NCI-H2107 treated with DMSO at 0.1 percent for 48 hours (cell line): ENCODE results near the gene SLC39A11.

ENCODE experiments used
- DNase-seq: peaks from one replicate; lab custom pipeline; 2025; ENCODE audit not compliant: unreplicated experiment; lab: John Stamatoyannopoulos, UW

SLC39A11 gene

GRCh38 chr17:72984145-72984925 is 108.2 kb downstream of the SLC39A11 start:
- DNase-seq: no peak

DNA sequence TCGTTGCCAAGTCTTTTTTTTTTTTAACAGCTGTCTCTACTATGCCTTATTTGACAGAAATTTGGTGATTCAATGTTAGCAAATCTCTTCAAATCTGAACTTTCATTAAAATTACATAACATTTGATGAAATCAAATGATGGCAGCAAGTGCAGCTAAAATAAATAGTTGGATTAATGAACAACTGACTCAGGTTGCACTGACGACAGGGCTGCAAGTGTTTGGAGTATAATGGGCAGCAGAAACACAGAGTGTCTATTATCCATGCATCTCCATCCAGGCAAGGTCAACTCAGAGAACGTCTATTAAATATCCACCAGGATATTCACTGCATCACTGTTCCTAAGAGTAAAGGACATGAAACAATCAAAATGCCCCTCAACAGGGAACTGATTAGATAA is 109.8 kb downstream of the SLC39A11 start:
- no peak for DNase-seq

DNA sequence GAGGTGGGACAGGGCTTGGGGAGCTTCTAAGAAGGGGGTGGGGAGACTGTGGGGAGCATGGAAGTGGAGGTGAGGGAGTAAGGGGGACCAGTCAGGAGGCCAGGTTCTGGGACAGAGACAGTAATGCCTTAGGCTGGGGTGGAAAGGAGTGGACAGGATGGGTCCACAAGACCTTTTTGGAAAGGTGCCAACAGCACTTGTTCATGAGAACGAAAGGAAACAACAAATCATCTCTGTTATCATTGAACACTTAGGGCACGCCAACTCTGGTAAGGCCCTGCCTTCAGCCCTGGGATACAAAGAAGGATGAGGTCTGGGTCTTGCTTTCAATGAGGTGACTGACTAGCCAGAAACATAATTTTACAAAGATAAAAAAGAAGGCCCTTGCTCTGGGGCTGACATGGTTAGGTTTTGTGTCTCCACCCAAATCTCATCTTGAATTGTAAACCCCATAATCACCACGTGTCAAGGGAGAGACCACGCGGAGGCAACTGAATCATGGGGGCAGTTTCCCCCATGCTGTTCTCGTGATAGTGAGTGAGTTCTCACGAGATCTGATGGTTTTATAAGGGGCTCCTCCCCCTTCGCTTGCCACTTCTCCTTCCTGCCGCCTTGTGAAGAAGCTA is 113.8 kb downstream of the SLC39A11 start:
- no peak for DNase-seq

DNA sequence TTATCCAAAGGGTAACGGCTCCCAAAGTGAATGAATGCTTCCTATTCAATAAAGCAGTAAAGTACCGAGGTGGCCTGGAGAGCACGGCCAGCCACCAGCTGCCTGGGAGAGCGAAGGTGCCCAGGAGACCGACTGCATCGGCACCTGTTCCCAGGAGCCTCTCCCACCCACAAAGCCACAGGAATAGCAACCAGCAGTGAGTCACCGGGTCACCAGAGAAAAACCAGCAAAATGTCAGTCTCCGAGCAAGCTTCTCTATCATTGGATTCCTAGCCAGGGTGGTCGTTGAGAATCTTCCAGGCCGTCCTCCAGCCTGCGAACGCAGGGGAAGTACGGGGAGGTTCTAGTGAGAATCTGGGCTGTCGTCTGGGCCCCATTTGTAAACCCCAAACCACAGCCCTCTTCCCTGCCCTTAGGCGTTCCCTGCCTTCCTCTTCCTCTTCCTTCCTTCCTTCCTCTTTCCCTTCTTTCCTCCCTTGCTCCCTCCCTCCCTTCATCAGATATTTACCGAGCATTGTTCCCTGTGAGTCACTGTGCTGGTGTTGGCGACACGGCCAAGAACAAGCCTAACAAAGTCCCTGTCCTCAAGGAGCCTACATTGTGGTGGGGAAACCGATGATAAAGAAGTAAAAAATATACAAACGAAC is 114.6 kb downstream of the SLC39A11 start:
- peak; percentile 79 for DNase-seq

DNA sequence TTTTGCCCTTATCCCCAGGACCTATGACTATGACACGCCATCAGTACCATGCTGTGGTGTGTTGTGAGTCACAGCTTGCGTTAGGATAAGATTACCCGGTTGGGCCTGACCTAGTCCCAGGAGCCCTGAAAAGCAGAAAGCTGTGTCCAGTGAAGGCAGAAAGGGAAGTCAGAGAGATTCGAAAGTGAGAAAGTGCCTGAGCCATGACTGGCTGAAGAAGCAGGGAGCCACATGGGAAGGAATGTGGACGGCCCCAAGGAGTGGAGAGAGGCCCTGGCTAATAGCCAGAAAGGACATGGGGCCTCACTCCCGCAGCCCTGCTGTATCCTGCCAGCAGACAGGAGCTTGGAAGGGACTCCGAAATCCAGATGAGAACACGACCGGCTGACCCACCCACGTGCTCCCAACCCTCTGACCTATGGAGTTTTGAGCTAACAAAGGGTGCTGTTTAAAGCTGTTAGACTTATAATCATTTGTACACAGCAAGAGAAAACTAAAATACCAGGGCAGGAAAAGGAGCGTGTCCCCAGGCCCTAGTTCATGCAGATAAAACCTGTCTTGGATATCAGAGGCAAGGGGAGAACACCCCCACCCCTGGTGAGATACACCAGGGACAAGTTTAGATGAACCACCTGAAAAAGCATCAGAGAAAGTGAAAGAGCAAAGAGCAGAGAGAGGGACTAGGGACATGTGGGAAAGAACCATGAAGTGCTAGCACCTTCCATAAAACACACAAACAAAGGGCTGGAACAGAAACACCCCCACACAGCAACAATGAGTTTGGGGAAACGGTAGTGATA is 115.3 kb downstream of the SLC39A11 start:
- DNase-seq: peak; percentile 79

- no peak for DNase-seq
Observed at GRCh38 chr17:72975509-72975908, 117.0 kb downstream of the SLC39A11 start.

DNA sequence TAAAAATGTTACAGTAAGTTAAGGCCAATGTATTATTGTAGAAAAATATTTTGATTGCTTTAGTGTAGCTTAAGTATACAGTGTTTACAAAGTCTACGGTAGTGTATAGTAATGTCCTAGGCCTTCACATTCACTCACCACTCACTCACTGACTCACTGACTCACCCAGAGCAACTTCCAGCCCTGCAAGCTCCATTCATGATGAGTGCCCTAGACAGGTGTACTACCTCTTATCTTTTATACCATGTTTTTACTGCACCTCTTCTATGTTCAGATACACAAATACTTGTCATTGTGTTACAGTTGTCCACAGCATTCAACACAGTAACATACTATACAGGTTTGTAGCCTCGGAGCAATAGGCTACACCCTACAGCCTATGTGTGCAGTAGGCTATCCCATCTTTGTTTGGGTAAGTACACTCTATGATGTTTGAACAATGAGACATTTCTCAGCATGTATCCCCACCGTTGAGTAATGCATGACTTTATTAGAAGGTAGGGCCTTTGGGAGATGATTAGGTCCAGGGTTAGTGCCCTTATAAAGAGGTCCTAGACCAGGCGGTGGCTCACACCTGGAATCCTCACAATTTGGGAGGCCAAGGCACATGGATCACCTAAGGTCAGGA is 117.8 kb downstream of the SLC39A11 start:
- DNase-seq: no peak

GRCh38 chr17:72972263-72972951 is 120.1 kb downstream of the SLC39A11 start:
- no peak for DNase-seq

GRCh38 chr17:72971226-72971880 is 121.1 kb downstream of the SLC39A11 start:
- DNase-seq: no peak

- DNase-seq: no peak
Observed at GRCh38 chr17:72970797-72971196, 121.7 kb downstream of the SLC39A11 start.

GRCh38 chr17:72970246-72970645 is 122.2 kb downstream of the SLC39A11 start:
- no peak for DNase-seq

DNA sequence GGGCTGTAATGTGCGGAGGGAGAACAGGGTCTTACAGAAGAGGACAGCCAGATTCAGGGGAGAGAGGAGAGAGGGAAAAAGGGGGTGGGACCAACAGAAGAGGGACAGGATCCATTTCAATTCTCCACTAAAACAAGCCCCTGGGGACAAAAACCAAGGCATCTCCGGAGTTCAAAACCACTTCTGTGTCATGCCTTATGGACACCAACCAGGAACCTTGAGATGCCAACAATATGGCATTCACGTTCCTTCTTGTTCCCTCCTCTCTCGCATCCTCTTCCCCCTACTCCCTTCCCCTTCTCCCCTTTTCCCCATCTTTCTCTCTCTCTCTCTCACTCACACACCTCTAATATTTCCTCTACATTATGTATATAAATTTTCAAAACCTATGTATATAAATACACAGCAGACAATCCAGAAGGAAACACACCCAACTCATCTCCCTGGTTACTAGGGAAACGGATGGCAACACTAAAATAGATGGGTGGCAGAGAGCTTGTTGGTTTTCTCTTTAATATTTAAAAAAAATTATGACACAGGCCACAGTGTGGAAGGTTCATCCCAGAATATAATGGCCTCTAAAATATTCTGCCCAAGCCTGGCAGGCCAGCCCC is 123.1 kb downstream of the SLC39A11 start:
- no peak for DNase-seq

DNA sequence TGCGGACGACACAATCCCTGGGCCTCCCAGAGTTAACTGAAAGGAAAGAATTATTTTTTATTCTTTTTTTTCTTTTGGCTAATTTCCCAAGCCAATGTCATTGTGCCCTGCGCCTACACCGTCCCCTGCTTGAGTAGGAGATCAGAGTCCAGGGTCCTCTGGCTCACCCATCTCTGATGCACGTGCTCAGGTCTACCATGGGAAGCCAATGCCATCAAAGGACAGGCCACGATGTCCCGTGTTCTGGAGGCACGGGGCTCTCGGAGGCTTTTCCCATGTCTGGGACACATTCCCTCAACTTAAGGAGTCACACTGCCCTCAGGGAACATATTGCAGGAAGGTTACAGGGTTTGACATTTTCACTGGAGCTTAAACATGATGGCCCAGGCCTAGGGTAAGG is 123.7 kb downstream of the SLC39A11 start:
- DNase-seq: no peak

GRCh38 chr17:72967977-72968585 is 124.4 kb downstream of the SLC39A11 start:
- DNase-seq: peak; percentile 28

GRCh38 chr17:72967277-72967970 is 125.1 kb downstream of the SLC39A11 start:
- no peak for DNase-seq

- no peak for DNase-seq
Observed at GRCh38 chr17:72962106-72962505, 130.4 kb downstream of the SLC39A11 start.

GRCh38 chr17:72955391-72956140 is 136.9 kb downstream of the SLC39A11 start:
- DNase-seq: no peak

DNA sequence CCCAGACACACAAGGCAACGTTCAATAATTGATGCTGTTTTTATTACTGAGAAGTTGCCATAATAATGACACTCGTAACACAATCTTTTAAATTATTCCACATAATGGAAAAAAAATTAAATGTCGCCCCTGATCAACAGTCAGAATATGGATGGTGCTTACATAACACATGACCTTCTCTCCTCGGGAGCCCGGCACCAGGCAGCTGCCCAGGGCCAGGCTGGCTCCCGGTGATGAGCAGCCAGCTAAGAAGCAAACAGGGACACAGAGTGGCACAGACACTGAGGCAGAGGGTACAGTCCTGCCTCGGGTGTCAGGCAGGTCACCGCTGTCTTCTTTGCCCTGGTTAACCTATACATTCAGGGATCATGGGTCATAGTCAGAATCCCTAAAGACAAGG is 137.9 kb downstream of the SLC39A11 start:
- no peak for DNase-seq
